K562 (cell line): ENCODE measurements around the gene FAM83D. TPM values are rescaled to one million over a fixed set of nuclear protein-coding genes. Genes with fewer than 3 reads are reported as not detected.

Experiments
- ATAC-seq: fragments of 200-7000 bp; cut with Tn5 transposase; 3 replicates; pipeline ENCODE4 v1.9.1; 2020; ENCODE audit warnings: moderate library complexity
- BruUV-seq: library from RNA; stranded (reverse); fragments of 400-500 nt; replicated peaks from 2 replicates; lab custom pipeline; 2021; lab: Mats Ljungman, UMichigan
- CTCF ChIA-PET: fragments of 300-600 bp; formaldehyde crosslinking; extraction: SDS; loops from one replicate; lab custom pipeline; 2021; ENCODE audit warnings: low intra/inter-chr PET ratio; lab: Yijun Ruan, JAX
- POLR2A ChIA-PET: fragments of 300-600, 350-650 bp; sonication (Branson Sonifier 250); formaldehyde crosslinking; extraction: SDS; loops from one replicate; lab custom pipeline; 2021; ENCODE audit warnings: antibody characterized with exemption, inconsistent platforms; lab: Yijun Ruan, JAX
- DNase-seq, 4 experiments: peaks; one replicate each; pipeline versions ENCODE4 v3.0.0 to v3.0.0-alpha.2; 2011 to 2018; ENCODE audit warnings: low spot score in 3 of 4, mixed read lengths in 3 of 4; ENCODE audit errors: extremely low read depth in 1 of 4
- FAIRE-seq: peaks from 2 replicates; lab custom pipeline; 2011; peaks lifted over from hg19 to GRCh38; lab: Jason Lieb, UNC
- H2AFZ ChIP-seq: 2 replicates; pipeline ENCODE4 v1.6.0; 2011; ENCODE audit warnings: low read depth, low read length, control low read depth, inconsistent platforms
- H3K27ac ChIP-seq: fragments of 200-600 bp; 3 replicates; pipeline ENCODE4 v1.8.0; 2011; ENCODE audit warnings: low read depth, mild to moderate bottlenecking, control low read depth, inconsistent platforms, low read length, moderate library complexity, mixed read lengths; ENCODE audit errors: extremely low read depth
- H3K27me3 ChIP-seq, 2 experiments: fragments of 300-600 bp in 1 of 2; 2 replicates in 1 of 2; 3 replicates in 1 of 2; pipeline versions ENCODE4 v1.6.0 to v1.8.0; 2011; ENCODE audit warnings: inconsistent platforms in 2 of 2, low read length in 2 of 2, mild to moderate bottlenecking in 1 of 2, mixed read lengths in 1 of 2, moderate library complexity in 1 of 2; ENCODE audit not compliant: control insufficient read depth in 2 of 2, insufficient read depth in 2 of 2
- H3K36me3 ChIP-seq: fragments of 300-600 bp; 3 replicates; pipeline ENCODE4 v1.8.0; 2011; ENCODE audit warnings: mild to moderate bottlenecking, low read length, inconsistent platforms; ENCODE audit not compliant: control insufficient read depth, insufficient read depth
- H3K4me1 ChIP-seq, 2 experiments: fragments of 200-600 bp in 1 of 2; replicated peaks in 1 of 2; 2 replicates in 1 of 2; 3 replicates in 1 of 2; pipeline versions ENCODE4 v1.5.1 to v1.8.0; 2011; ENCODE audit warnings: inconsistent platforms in 2 of 2, low read length in 2 of 2, mild to moderate bottlenecking in 1 of 2, mixed read lengths in 1 of 2, moderate library complexity in 1 of 2; ENCODE audit not compliant: control insufficient read depth in 2 of 2, insufficient read depth in 2 of 2
- H3K4me2 ChIP-seq: 2 replicates; pipeline ENCODE4 v1.6.1; 2011; ENCODE audit warnings: low read length, control low read depth, inconsistent platforms, mixed read lengths; ENCODE audit not compliant: insufficient read depth
- H3K4me3 ChIP-seq: fragments of 200-600 bp; sonication (generic), shearing (Covaris generic); 2 replicates; pipeline ENCODE4 v1.5.1; 2016; ENCODE audit warnings: control low read depth, inconsistent platforms
- H3K79me2 ChIP-seq: fragments of 200-600 bp; 3 replicates; pipeline ENCODE4 v1.8.0; 2011; ENCODE audit warnings: low read length, inconsistent platforms; ENCODE audit not compliant: control insufficient read depth, insufficient read depth
- H3K9ac ChIP-seq, 2 experiments: 2 replicates each; pipeline versions ENCODE4 v1.6.0 to v1.6.1; 2011; ENCODE audit warnings: low read depth in 2 of 2, low read length in 2 of 2, control low read depth in 1 of 2, inconsistent platforms in 1 of 2, mild to moderate bottlenecking in 1 of 2, mixed read lengths in 1 of 2; ENCODE audit not compliant: insufficient read depth in 1 of 2
- H3K9me1 ChIP-seq: one replicate; pipeline ENCODE4 v1.6.0; 2011; ENCODE audit warnings: inconsistent platforms, mild to moderate bottlenecking, low read length, moderate library complexity; ENCODE audit not compliant: control insufficient read depth, insufficient read depth
- H3K9me3 ChIP-seq: replicated peaks from 2 replicates; pipeline ENCODE4 v1.5.1; 2011; ENCODE audit warnings: low read depth, low read length, inconsistent platforms; ENCODE audit not compliant: control insufficient read depth, insufficient read depth
- H4K20me1 ChIP-seq: replicated peaks from 2 replicates; pipeline ENCODE4 v1.6.1; 2011; ENCODE audit warnings: low read length, inconsistent platforms, mixed read lengths; ENCODE audit not compliant: control insufficient read depth, insufficient read depth
- C11orf30 ChIP-seq: fragments of 450-650 bp; IDR thresholded peaks from 2 replicates; pipeline ENCODE4 v1.6.1; 2016; ENCODE audit warnings: low read depth, mild to moderate bottlenecking
- TRIM25 ChIP-seq: fragments of 450-650 bp; IDR thresholded peaks from 2 replicates; pipeline ENCODE4 v1.7.0; 2016; ENCODE audit warnings: borderline replicate concordance
- ZNF316 ChIP-seq: fragments of 450-650 bp; IDR thresholded peaks from 2 replicates; pipeline ENCODE4 v1.6.1; 2016
- ZNF584 ChIP-seq: fragments of 200-800 bp; sonication (Bioruptor generic); IDR thresholded peaks from 2 replicates; pipeline ENCODE4 v1.6.1; 2016; ENCODE audit warnings: low read depth, mild to moderate bottlenecking, missing genetic modification characterization, missing compliant biosample characterization
- WGBS: fragments of 100-300 bp; shearing (Covaris generic); methylation state at CpG from one replicate; pipeline ENCODE4 v1.1.6; 2016; ENCODE audit warnings: low coverage, mixed read lengths; ENCODE audit not compliant: insufficient coverage; ENCODE audit errors: missing lambda C conversion rate; 5-methylcytosine and 5-hydroxymethylcytosine counted together
- in situ Hi-C: fragments of 300-500 bp; cut with MboI; formaldehyde crosslinking; loops from 4 replicates; pipeline ENCODE4 v1.15.0; 2018; ENCODE audit warnings: inconsistent platforms, mixed read lengths
- intact Hi-C: fragments of 100-400 bp; cut with micrococcal nuclease; formaldehyde crosslinking; loops from 2 replicates; pipeline ENCODE4 v1.14.2; 2022
- polyA plus RNA-seq, 8 experiments: library from polyadenylated mRNA; depleted of rRNA in 4 of 8; stranded (reverse) in 5 of 8; unstranded in 3 of 8; fragments of >200 nt; fragmentation: Nextera tagmentation in 2 of 8; fragmentation: Illumina TruSeq in 1 of 8; extraction: Ambion mirVana in 2 of 8; extraction: Trizol in 1 of 8; gene quantifications; 2 replicates each; pipeline versions ENCODE4 v1.2.1 to v1.2.3, GENCODE V29; 2011 to 2014; ENCODE audit warnings: inconsistent platforms in 1 of 8, missing spikeins in 1 of 8
- total RNA-seq, 7 experiments: library from RNA; depleted of rRNA in 6 of 7; stranded (reverse); fragments of >200 nt in 6 of 7; fragmentation: Illumina TruSeq in 2 of 7; extraction: Trizol in 2 of 7; gene quantifications; 2 replicates each; pipeline versions ENCODE4 v1.2.1 to v1.2.3, GENCODE V29; 2011 to 2021; ENCODE audit warnings: low replicate concordance in 1 of 7

Gene FAM83D
- total and polyA plus RNA-seq, 9 of the 15 experiments (the other 6 are each of a cell fraction or from before 2014, with no cell fraction given): 8.2 to 66.1 (median 43.5) TPM

GRCh38 chr20:38895098-38895949, 30.9 kb upstream of the FAM83D start:
- intact Hi-C loops (loop anchor here (2.0 kb wide), 1 partner anchor 33 kb away; no protein-coding TSS in a partner anchor), in situ Hi-C loops (loop anchor here (10.0 kb wide), 1 partner anchor 251 kb away; no protein-coding TSS in a partner anchor)
- DNase-seq: no peak
- TF ChIP-seq C11orf30: 0 out of 2 replicates have a peak, but pooled peaks have one; percentile 25
- peak; percentile 58 for TF ChIP-seq ZNF316
- no peak for TF ChIP-seq TRIM25
- no peak for TF ChIP-seq ZNF584 (CRISPR knock-in tag)
- CTCF ChIA-PET: interaction anchor here (2.4 kb wide), 1 partner anchor 246 kb away, joined by 12 read pairs; no protein-coding TSS in a partner anchor
- Histone ChIP-seq H3K27me3 (peaks cover 0 to 2% of the 10 kb centered on the region in 2 experiments; a peak in 2 of 5 replicates), H3K36me3 (no peaks in the 10 kb centered on the region), H3K9me1 (no peaks in the 10 kb centered on the region), H3K4me2 (no peak overlapping the region), H3K79me2 (no peaks in the 10 kb centered on the region), H3K4me3 (no peak overlapping the region), H3K9me3 (no peaks in the 10 kb centered on the region), H4K20me1 (no peaks in the 10 kb centered on the region), H3K4me1 (peaks cover 12 to 25% of the 10 kb centered on the region in 2 experiments), H3K9ac (no peak overlapping the region; a peak in 1 of 4 replicates), H3K27ac (no peak overlapping the region), H2AFZ (peak overlapping the region; percentile 75)
- no peak for FAIRE-seq
- ATAC-seq: no peak
- WGBS: 66% methylated on average over 8 of the region's 9 CpGs
- POLR2A ChIA-PET: interaction anchor here (0.5 to 1.5 kb wide), 5 partner anchors 12 to 148 kb away, joined by 3 to 4 read pairs (median 3); no protein-coding TSS in a partner anchor
- BruUV-seq: no TSS peak
